Right atrium auricular region (tissue), 2 donors: ENCODE measurements around the gene KRTAP5-8. TPM values are rescaled to one million over a fixed set of nuclear protein-coding genes. Genes with fewer than 3 reads are reported as not detected.
A peak's percentile ranks its signal among the peaks of the same experiment; 100 is the strongest.

ENCODE experiments used
- DNase-seq: peaks from one replicate; pipeline ENCODE4 v3.0.0-alpha.2; 2019; ENCODE audit warnings: low spot score
- H3K27ac ChIP-seq, 2 donors: fragments of 200-600 bp; sonication (generic); 1 replicate in 1 of 2; 2 replicates in 1 of 2; pipeline ENCODE4 v1.5.1; 2016 to 2019
- H3K27me3 ChIP-seq, 2 donors: fragments of 200-600 bp; sonication (generic); one replicate each; pipeline versions ENCODE4 v1.5.1 to v1.6.0; 2017 to 2019
- H3K36me3 ChIP-seq: fragments of 200-600 bp; sonication (generic); one replicate; pipeline ENCODE4 v1.5.1; 2016
- H3K4me1 ChIP-seq, 2 donors: fragments of 200-600 bp; sonication (generic); one replicate each; pipeline versions ENCODE4 v1.5.1 to v1.6.0; 2017 to 2019
- H3K4me3 ChIP-seq, 2 donors: fragments of 200-600 bp; sonication (generic); 1 replicate in 1 of 2; 2 replicates in 1 of 2; pipeline ENCODE4 v1.5.1; 2017 to 2019; ENCODE audit warnings: mild to moderate bottlenecking in 1 of 2, moderate library complexity in 1 of 2
- H3K9me3 ChIP-seq, 2 donors: fragments of 200-600 bp; sonication (generic); one replicate each; pipeline ENCODE4 v1.5.1; 2019
- total RNA-seq, 2 donors: library from RNA; depleted of rRNA; stranded (reverse); fragments of >200 nt; gene quantifications; one replicate each; pipeline ENCODE4 v1.1.0, GENCODE V29; 2016
- TF ChIP-seq, protein P1 (sequence below), 2 donors: fragments of 200-600 bp; sonication (generic); IDR thresholded peaks; one replicate each; pipeline ENCODE4 v1.5.1; 2019; ENCODE audit warnings: antibody characterized with exemption in 2 of 2

KRTAP5-8 gene
- total RNA-seq, 2 donors from 2014 or later: not detected

DNA sequence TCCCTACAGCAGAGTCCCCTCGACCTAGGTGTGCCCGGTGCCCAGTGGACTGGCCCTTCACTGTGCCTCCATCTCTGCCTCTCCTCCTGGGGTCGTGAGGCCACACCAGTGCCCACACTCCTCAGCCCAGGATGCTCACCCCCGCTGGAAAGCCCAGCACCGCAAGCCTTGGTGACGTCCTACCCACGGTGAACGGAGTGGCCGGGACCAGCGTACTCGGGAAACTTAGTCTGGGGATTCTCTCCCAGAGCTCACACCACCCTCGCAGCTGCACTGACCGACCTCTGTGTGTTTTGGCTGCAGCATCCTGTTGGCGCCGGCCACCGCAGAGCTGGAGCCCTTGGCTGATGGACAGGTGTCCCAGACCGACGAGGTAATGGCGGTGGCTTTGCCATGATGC, 46.3 kb upstream of the KRTAP5-8 start:
- H3K27me3 ChIP-seq: no peaks in the 10 kb centered on the region
- TF ChIP-seq, protein P1, sequence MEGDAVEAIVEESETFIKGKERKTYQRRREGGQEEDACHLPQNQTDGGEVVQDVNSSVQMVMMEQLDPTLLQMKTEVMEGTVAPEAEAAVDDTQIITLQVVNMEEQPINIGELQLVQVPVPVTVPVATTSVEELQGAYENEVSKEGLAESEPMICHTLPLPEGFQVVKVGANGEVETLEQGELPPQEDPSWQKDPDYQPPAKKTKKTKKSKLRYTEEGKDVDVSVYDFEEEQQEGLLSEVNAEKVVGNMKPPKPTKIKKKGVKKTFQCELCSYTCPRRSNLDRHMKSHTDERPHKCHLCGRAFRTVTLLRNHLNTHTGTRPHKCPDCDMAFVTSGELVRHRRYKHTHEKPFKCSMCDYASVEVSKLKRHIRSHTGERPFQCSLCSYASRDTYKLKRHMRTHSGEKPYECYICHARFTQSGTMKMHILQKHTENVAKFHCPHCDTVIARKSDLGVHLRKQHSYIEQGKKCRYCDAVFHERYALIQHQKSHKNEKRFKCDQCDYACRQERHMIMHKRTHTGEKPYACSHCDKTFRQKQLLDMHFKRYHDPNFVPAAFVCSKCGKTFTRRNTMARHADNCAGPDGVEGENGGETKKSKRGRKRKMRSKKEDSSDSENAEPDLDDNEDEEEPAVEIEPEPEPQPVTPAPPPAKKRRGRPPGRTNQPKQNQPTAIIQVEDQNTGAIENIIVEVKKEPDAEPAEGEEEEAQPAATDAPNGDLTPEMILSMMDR (IDR thresholded peaks at IDR 0.05): no peak
- no peaks in the 10 kb centered on the region for H3K9me3 ChIP-seq
- H3K4me3 ChIP-seq: no peak overlapping the region
- peaks cover 30% of the 10 kb centered on the region for H3K36me3 ChIP-seq
- DNase-seq: no peak
- peaks cover 0 to 6% of the 10 kb centered on the region in 2 donors for H3K4me1 ChIP-seq
- no peak overlapping the region for H3K27ac ChIP-seq

DNA sequence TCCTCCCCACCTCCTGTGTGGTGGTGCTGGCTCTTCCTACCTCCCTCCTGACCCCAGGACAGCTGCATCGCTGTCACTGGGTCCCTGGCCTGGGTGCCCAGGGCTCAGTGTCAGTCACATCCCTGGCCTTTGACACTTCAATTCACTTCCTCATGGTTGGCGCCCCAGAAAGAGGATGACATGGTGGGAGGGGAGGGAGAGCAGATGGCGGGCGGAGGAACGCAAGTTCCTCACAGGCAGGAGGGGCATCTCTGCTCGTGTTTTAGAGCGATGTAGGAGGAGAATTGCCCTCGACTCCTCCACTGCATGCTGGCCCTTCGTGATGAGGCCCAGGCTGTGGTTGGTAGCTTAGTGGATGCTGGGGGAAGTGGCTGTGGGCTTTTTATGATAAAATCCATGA, 45.9 kb upstream of the KRTAP5-8 start:
- Histone ChIP-seq H3K36me3 (peaks cover 34% of the 10 kb centered on the region), H3K27ac (no peak overlapping the region), H3K9me3 (no peaks in the 10 kb centered on the region), H3K4me3 (no peak overlapping the region), H3K4me1 (peaks cover 0 to 6% of the 10 kb centered on the region in 2 donors), H3K27me3 (no peaks in the 10 kb centered on the region)
- peak; percentile 40 for DNase-seq
- TF ChIP-seq, protein P1 (IDR thresholded peaks at IDR 0.05): no peak

DNA sequence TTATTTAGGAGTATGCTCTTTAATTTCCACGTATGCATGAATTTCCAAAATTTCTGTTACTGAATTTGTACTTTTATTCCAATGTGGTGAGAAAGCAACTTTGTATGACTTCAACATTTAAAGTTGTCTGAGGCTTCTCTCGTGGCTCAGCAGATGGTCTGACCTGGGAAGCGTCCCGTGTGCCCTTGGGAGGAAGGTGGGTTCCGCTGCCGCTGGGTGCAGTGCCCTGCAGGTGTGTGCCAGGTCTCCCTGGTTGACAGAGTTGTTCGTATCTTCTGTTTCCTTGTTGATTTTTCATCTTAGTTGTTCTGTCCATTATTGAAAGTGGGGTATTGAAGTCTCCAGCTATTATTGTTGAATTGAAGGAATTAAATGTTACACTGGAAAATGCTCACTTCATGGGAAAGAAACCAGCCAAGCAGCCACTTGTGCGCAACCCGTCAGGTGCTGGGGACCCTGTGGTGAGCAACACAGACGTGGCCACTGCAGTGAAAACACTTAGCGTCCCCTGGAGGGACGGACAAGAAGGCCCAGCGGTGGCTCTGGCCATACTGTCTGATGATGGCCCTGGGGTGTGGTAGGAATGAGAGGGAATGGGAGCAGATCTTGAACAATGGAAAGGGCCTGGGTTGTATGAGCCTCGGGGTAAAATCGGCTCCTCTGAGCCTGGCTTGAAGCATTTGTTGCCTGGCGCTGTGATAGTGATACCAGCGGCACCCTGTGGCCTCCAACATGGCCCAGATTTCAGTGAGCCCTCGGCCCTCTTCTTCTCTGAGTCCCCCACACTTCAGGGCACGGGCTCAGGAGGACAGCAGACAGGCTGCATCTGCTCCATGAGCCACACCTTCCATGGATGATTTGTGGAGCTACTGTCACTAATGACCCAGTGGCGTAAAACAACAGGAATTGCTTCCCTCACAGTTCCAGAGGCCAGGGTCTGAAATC, 42.3 kb upstream of the KRTAP5-8 start:
- no peak overlapping the region for H3K4me3 ChIP-seq
- no peaks in the 10 kb centered on the region for H3K9me3 ChIP-seq
- TF ChIP-seq, protein P1 (IDR thresholded peaks at IDR 0.05): no peak
- H3K27ac ChIP-seq: no peak overlapping the region
- peaks cover 0 to 9% of the 10 kb centered on the region in 2 donors for H3K4me1 ChIP-seq
- H3K36me3 ChIP-seq: peaks cover 60% of the 10 kb centered on the region
- DNase-seq: no peak
- no peaks in the 10 kb centered on the region for H3K27me3 ChIP-seq

DNA sequence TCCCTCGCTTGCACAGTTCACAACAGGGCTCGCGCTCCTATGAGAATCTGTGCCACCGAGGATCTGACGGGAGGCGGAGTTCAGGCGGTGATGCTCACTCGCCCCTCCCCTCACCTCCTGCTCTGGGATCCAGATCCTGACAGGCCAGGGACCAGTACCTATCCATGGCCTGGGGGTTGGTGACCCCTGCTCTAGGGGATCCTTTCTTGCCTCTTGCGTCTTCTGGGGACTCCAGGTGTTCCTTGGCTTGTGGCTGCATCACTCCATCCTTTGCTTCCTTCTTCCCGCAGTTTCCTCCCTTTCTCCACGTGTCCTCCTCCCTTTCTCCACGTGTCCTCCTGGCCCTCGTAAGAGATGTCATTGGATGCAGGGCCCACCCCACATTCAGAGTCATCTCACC, 41.4 kb upstream of the KRTAP5-8 start:
- peaks cover 56% of the 10 kb centered on the region for H3K36me3 ChIP-seq
- TF ChIP-seq, protein P1 (IDR thresholded peaks at IDR 0.05): no peak
- H3K27me3 ChIP-seq: no peaks in the 10 kb centered on the region
- H3K4me1 ChIP-seq: peaks cover 0 to 9% of the 10 kb centered on the region in 2 donors
- no peaks in the 10 kb centered on the region for H3K9me3 ChIP-seq
- no peak overlapping the region for H3K4me3 ChIP-seq
- no peak overlapping the region for H3K27ac ChIP-seq
- DNase-seq: no peak

DNA sequence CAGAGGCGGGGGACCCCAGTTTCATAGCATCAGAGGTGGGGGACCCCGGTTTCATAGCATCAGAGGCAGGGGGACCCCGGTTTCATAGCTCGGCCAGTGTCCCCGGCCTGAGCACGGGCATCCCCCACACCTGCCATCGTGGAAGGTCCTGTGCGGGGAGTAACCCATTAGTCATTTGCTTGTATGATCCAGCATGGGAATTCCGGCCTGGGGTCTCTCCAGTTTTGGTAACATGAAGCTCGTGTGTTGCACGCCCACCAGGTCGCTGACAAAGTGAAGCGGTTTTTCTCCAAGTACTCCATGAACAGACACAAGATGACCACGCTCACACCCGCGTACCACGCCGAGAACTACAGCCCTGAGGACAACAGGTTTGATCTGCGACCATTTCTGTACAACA, 39.7 kb upstream of the KRTAP5-8 start:
- Histone ChIP-seq H3K36me3 (peaks cover 59% of the 10 kb centered on the region), H3K9me3 (no peaks in the 10 kb centered on the region), H3K4me1 (peaks cover 0 to 9% of the 10 kb centered on the region in 2 donors), H3K27ac (no peak overlapping the region), H3K4me3 (no peak overlapping the region), H3K27me3 (no peaks in the 10 kb centered on the region)
- DNase-seq: no peak
- TF ChIP-seq, protein P1 (IDR thresholded peaks at IDR 0.05): no peak
